GM23248 (cell line): ENCODE measurements around the gene FSTL4.

Experiments used
- EZH2 ChIP-seq: fragments of 200-600 bp; sonication (generic); IDR thresholded peaks from 2 replicates; pipeline ENCODE4 v1.6.1; 2018; ENCODE audit warnings: antibody characterized with exemption, mild to moderate bottlenecking; ENCODE audit not compliant: insufficient read depth, poor library complexity, severe bottlenecking
- EZH2phosphoT487 ChIP-seq: fragments of 200-600 bp; sonication (generic); IDR thresholded peaks from 2 replicates; pipeline ENCODE4 v1.6.1; 2018; ENCODE audit warnings: antibody characterized with exemption, moderate library complexity, mild to moderate bottlenecking, low read depth; ENCODE audit not compliant: insufficient read depth

DNA sequence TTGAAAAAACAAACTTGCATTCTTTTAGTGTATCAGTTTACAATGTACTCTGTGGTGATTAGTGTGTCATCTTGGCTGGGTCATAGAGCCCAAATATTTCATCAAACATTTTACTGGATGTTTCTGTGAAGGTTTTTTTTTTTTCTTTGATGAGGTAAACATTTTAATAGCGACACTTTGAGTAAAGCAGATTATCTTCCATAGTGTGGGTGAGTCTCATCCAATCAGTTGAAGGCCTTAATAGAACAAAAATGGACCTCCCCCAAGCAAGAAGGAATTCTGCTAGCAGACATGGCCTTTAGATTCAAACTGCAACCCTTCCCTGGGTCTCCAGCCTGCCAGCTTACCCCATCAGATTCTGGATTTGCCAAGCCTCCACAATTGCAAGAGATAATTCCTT lies 72.5 kb downstream of the FSTL4 start:
- TF ChIP-seq EZH2 (no peak), EZH2phosphoT487 (no peak)
